Measurements from ENCODE around the gene SLC9A9.

The SLC9A9 gene

DNA sequence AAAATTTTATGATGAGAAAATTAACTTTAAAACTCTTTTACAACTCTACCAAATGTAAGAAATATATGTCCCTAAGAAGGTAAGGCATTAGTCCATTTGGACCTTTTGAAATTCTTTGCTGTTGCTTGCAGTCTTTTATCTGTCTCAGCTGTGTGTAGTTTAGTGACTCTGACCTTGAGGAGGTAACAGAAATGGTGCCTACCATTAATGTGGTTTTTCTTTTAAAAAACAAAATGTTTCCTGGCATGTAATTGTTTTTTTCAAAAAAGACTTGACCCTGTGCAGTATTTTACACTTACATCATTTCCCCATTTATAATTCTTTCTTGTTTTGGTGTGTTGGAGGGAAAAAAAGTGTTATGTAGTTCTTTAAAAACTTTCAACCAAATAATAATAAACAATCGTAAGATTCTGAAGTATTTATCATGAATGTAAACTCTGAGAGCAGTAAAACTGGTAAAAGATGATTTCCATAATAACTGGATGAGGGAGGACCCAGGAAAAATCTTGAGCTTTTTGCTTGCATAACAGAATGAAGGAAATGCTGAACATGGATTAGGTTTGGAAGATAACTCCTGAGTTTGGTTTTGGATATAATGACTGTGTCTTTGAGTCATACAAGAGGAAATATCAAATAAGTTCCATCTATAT is 503.6 kb downstream of the SLC9A9 start:
- DNase-seq = no peak
- no peak overlapping the region for H3K4me3 ChIP-seq (ENCODE audit: low read depth, low read length)
- H3K36me3 ChIP-seq = no peaks in the 10 kb centered on the region
- H3K9me3 ChIP-seq (ENCODE audit: severe bottlenecking) = no peaks in the 10 kb centered on the region
- H3K27ac ChIP-seq = no peak overlapping the region
- TF ChIP-seq, protein P1, sequence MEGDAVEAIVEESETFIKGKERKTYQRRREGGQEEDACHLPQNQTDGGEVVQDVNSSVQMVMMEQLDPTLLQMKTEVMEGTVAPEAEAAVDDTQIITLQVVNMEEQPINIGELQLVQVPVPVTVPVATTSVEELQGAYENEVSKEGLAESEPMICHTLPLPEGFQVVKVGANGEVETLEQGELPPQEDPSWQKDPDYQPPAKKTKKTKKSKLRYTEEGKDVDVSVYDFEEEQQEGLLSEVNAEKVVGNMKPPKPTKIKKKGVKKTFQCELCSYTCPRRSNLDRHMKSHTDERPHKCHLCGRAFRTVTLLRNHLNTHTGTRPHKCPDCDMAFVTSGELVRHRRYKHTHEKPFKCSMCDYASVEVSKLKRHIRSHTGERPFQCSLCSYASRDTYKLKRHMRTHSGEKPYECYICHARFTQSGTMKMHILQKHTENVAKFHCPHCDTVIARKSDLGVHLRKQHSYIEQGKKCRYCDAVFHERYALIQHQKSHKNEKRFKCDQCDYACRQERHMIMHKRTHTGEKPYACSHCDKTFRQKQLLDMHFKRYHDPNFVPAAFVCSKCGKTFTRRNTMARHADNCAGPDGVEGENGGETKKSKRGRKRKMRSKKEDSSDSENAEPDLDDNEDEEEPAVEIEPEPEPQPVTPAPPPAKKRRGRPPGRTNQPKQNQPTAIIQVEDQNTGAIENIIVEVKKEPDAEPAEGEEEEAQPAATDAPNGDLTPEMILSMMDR (IDR thresholded peaks at IDR 0.05; ENCODE audit: low read depth, low read length) = no peak
- H3K27me3 ChIP-seq (ENCODE audit: insufficient read depth, low read depth, severe bottlenecking) = no peaks in the 10 kb centered on the region

DNA sequence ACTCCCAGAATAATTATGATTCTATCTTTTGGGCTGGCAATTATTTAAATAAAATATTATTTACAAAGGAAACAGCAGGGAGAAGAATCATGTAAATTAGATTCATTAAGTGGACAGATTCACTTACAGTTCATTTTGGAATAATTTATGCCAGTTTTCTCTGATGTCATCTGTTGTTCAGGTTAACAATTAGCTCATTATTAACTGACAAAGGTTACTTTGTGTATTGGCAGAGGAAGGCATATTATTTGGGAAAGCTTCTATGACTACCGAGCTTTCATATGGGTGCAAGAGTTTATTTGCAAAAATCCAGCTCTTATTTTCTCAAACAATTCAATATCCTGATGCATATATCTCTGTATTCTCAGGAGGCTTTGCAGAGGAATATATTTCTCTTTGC is 504.3 kb downstream of the SLC9A9 start:
- no peak for DNase-seq

DNA sequence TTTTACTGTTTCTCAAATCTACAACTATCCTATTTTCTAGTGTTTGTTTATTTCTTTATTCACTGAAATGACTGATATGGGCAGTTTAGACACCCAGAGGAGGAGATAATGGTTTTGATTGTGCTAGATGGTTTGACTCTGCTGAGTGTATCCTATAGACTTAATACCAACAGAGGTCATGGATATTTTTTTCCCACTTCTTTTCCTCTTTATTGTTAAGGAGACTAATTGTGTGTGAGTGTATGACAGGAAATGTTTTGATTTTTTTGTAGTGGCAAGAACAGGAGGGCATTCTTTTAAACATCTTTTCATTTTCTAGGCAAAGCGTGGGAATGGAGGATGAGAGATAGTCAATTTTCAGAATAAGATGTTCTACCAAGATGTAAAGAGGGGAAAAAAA is 505.2 kb downstream of the SLC9A9 start:
- H3K27ac ChIP-seq = no peak overlapping the region
- H3K4me3 ChIP-seq (ENCODE audit: low read depth, low read length) = no peak overlapping the region
- TF ChIP-seq, protein P1 (IDR thresholded peaks at IDR 0.05; ENCODE audit: low read depth, low read length) = no peak
- H3K9me3 ChIP-seq (ENCODE audit: severe bottlenecking) = no peaks in the 10 kb centered on the region
- DNase-seq = no peak
- H3K27me3 ChIP-seq (ENCODE audit: insufficient read depth, low read depth, severe bottlenecking) = no peaks in the 10 kb centered on the region
- H3K36me3 ChIP-seq = no peaks in the 10 kb centered on the region

More for the DNA sequence above, 504.3 kb downstream of the SLC9A9 start:
- Histone ChIP-seq H3K4me3 (ENCODE audit: low read depth, low read length) (no peak overlapping the region), H3K36me3 (no peaks in the 10 kb centered on the region), H3K27me3 (ENCODE audit: insufficient read depth, low read depth, severe bottlenecking) (no peaks in the 10 kb centered on the region), H3K9me3 (ENCODE audit: severe bottlenecking) (no peaks in the 10 kb centered on the region), H3K27ac (no peak overlapping the region)
- TF ChIP-seq, protein P1 (IDR thresholded peaks at IDR 0.05; ENCODE audit: low read depth, low read length) = no peak

DNA sequence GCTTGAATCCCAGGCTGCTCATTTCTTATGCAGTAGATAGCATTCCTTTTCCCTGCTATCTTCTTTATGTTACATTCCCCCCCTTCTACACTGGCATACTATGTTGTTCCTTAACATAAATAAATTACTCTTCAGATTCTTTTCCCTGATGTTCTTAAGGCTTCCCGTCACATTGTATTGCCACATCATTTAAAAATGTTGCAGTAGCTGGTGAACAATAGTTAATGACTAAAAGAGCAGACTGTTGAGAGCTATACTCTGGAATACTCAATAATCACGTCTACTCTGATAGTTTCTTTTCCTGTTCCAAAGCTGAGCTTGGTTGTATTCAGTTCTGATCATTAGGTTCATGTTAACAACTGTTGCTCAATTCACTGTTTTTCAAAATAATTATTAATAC is 508.8 kb downstream of the SLC9A9 start:
- DNase-seq = no peak
- TF ChIP-seq, protein P1 (IDR thresholded peaks at IDR 0.05; ENCODE audit: low read depth, low read length) = no peak
- no peak overlapping the region for H3K27ac ChIP-seq
- no peaks in the 10 kb centered on the region for H3K9me3 ChIP-seq (ENCODE audit: severe bottlenecking)
- no peaks in the 10 kb centered on the region for H3K36me3 ChIP-seq
- H3K4me3 ChIP-seq (ENCODE audit: low read depth, low read length) = no peak overlapping the region
- H3K27me3 ChIP-seq (ENCODE audit: insufficient read depth, low read depth, severe bottlenecking) = no peaks in the 10 kb centered on the region

DNA sequence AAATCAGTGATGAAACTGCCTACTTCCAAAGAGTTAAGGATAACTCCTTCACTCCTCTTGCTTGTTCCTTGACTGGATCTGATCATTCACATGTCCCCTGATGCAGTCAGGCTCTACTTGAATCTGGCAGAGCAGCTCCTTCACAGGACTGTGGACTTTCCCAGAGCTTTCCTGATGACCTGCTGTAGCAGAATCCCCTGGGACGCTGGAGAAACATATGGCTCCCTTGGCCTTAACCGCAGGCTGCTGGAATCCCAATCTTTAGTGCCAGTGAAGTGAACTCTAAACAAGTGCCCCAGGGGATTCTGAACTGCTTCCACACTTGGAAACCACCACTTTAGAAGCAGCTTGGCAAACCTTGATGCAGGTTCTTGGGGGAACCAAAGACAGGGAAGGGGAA is 510.9 kb downstream of the SLC9A9 start:
- Histone ChIP-seq H3K36me3 (no peaks in the 10 kb centered on the region), H3K4me3 (ENCODE audit: low read depth, low read length) (no peak overlapping the region), H3K27me3 (ENCODE audit: insufficient read depth, low read depth, severe bottlenecking) (no peaks in the 10 kb centered on the region), H3K27ac (no peak overlapping the region), H3K9me3 (ENCODE audit: severe bottlenecking) (no peaks in the 10 kb centered on the region)
- TF ChIP-seq, protein P1 (IDR thresholded peaks at IDR 0.05; ENCODE audit: low read depth, low read length) = no peak
- DNase-seq = no peak

DNA sequence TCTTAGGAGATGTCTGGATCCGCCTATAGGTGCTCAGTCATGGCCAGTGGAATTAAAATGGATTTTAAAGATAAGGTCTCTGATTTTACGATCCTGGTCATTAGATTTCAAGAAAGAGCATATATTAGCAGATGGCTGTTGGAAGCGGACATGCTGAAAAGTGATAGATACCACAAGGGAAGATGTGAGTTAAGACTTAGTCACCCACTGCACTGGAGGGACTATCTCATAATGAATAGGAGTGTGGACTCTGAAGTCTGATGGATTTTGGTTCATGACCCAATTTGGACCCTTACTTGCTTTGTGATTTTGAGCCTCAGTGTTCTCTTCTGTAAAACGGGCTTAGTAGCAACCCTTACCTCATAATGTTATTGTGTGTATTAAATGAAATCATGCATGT is 514.0 kb downstream of the SLC9A9 start:
- TF ChIP-seq, protein P1 (IDR thresholded peaks at IDR 0.05; ENCODE audit: low read depth, low read length) = no peak
- Histone ChIP-seq H3K27ac (no peak overlapping the region), H3K36me3 (no peaks in the 10 kb centered on the region), H3K9me3 (ENCODE audit: severe bottlenecking) (no peaks in the 10 kb centered on the region), H3K4me3 (ENCODE audit: low read depth, low read length) (no peak overlapping the region), H3K27me3 (ENCODE audit: insufficient read depth, low read depth, severe bottlenecking) (no peaks in the 10 kb centered on the region)
- DNase-seq = no peak
